ENCODE results near the gene KCNQ4. TPM values are rescaled to one million over a fixed set of nuclear protein-coding genes. Genes with fewer than 3 reads are reported as not detected.

The KCNQ4 gene
- total RNA-seq, 2 experiments from 2014 or later: 0.64 to 0.82 TPM

- Mint-ChIP-seq H3K9me3 (peaks cover 6% of the 10 kb centered on the region), H3K36me3 (no peaks in the 10 kb centered on the region), H3K4me3 (no peak overlapping the region), H3K27ac (peak overlapping the region; percentile 8), H3K4me1 (peaks cover 15% of the 10 kb centered on the region), H3K27me3 (no peaks in the 10 kb centered on the region)
- no peak for DNase-seq
Measured at GRCh38 chr1:40808002-40808401, 24.4 kb downstream of the KCNQ4 start.

- H3K4me1 Mint-ChIP-seq: peaks cover 15% of the 10 kb centered on the region
- no peak for DNase-seq
- H3K27me3 Mint-ChIP-seq: no peaks in the 10 kb centered on the region
- H3K36me3 Mint-ChIP-seq: no peaks in the 10 kb centered on the region
- H3K9me3 Mint-ChIP-seq: peaks cover 6% of the 10 kb centered on the region
- peak overlapping the region; percentile 8 for H3K27ac Mint-ChIP-seq
- no peak overlapping the region for H3K4me3 Mint-ChIP-seq
Measured at GRCh38 chr1:40808444-40808843, 24.9 kb downstream of the KCNQ4 start.

GRCh38 chr1:40808909-40809308 lies 25.3 kb downstream of the KCNQ4 start:
- Mint-ChIP-seq H3K36me3 (no peaks in the 10 kb centered on the region), H3K9me3 (peaks cover 6% of the 10 kb centered on the region), H3K4me3 (no peak overlapping the region), H3K27me3 (no peaks in the 10 kb centered on the region), H3K4me1 (peaks cover 15% of the 10 kb centered on the region), H3K27ac (no peak overlapping the region)
- no peak for DNase-seq

GRCh38 chr1:40810927-40811326 lies 27.3 kb downstream of the KCNQ4 start:
- peaks cover 6% of the 10 kb centered on the region for H3K9me3 Mint-ChIP-seq
- no peaks in the 10 kb centered on the region for H3K27me3 Mint-ChIP-seq
- no peak for DNase-seq
- H3K27ac Mint-ChIP-seq: no peak overlapping the region
- no peak overlapping the region for H3K4me3 Mint-ChIP-seq
- H3K4me1 Mint-ChIP-seq: peaks cover 15% of the 10 kb centered on the region
- H3K36me3 Mint-ChIP-seq: no peaks in the 10 kb centered on the region

GRCh38 chr1:40815420-40815819 lies 31.8 kb downstream of the KCNQ4 start:
- no peak for DNase-seq
- peaks cover 10% of the 10 kb centered on the region for H3K4me1 Mint-ChIP-seq
- peaks cover 3% of the 10 kb centered on the region for H3K27me3 Mint-ChIP-seq
- H3K36me3 Mint-ChIP-seq: no peaks in the 10 kb centered on the region
- H3K27ac Mint-ChIP-seq: no peak overlapping the region
- no peaks in the 10 kb centered on the region for H3K9me3 Mint-ChIP-seq
- H3K4me3 Mint-ChIP-seq: no peak overlapping the region

GRCh38 chr1:40817791-40818263 lies 34.2 kb downstream of the KCNQ4 start:
- H3K36me3 Mint-ChIP-seq: no peaks in the 10 kb centered on the region
- peaks cover 9% of the 10 kb centered on the region for H3K4me1 Mint-ChIP-seq
- peaks cover 3% of the 10 kb centered on the region for H3K27me3 Mint-ChIP-seq
- H3K4me3 Mint-ChIP-seq: peak overlapping the region; percentile 76
- no peak overlapping the region for H3K27ac Mint-ChIP-seq
- H3K9me3 Mint-ChIP-seq: no peaks in the 10 kb centered on the region
- DNase-seq: peak; percentile 33

GRCh38 chr1:40818264-40818961 lies 34.8 kb downstream of the KCNQ4 start:
- H3K4me1 Mint-ChIP-seq: peaks cover 9% of the 10 kb centered on the region
- peak overlapping the region; percentile 76 for H3K4me3 Mint-ChIP-seq

GRCh38 chr1:40819101-40819500 lies 35.5 kb downstream of the KCNQ4 start:
- Mint-ChIP-seq H3K27ac (no peak overlapping the region), H3K4me1 (peaks cover 9% of the 10 kb centered on the region), H3K9me3 (no peaks in the 10 kb centered on the region), H3K27me3 (peaks cover 3% of the 10 kb centered on the region), H3K36me3 (no peaks in the 10 kb centered on the region), H3K4me3 (peak overlapping the region; percentile 76)
- DNase-seq: no peak

More at GRCh38 chr1:40818264-40818961, 34.8 kb downstream of the KCNQ4 start:
- Mint-ChIP-seq H3K36me3 (no peaks in the 10 kb centered on the region), H3K9me3 (no peaks in the 10 kb centered on the region), H3K27me3 (peaks cover 3% of the 10 kb centered on the region), H3K27ac (peak overlapping the region; percentile 16)
- DNase-seq: peak; percentile 85

- Mint-ChIP-seq H3K4me3 (no peak overlapping the region), H3K9me3 (no peaks in the 10 kb centered on the region), H3K4me1 (peaks cover 16% of the 10 kb centered on the region), H3K27me3 (peaks cover 3% of the 10 kb centered on the region), H3K27ac (no peak overlapping the region), H3K36me3 (no peaks in the 10 kb centered on the region)
- DNase-seq: no peak
Measured at GRCh38 chr1:40820251-40820797, 36.7 kb downstream of the KCNQ4 start.

- H3K4me1 Mint-ChIP-seq: peaks cover 22% of the 10 kb centered on the region
- H3K4me3 Mint-ChIP-seq: no peak overlapping the region
- no peak overlapping the region for H3K27ac Mint-ChIP-seq
- H3K9me3 Mint-ChIP-seq: no peaks in the 10 kb centered on the region
- H3K36me3 Mint-ChIP-seq: no peaks in the 10 kb centered on the region
- H3K27me3 Mint-ChIP-seq: peaks cover 3% of the 10 kb centered on the region
- DNase-seq: no peak
Measured at GRCh38 chr1:40820911-40821693, 37.5 kb downstream of the KCNQ4 start.

GRCh38 chr1:40822890-40823289 lies 39.3 kb downstream of the KCNQ4 start:
- Mint-ChIP-seq H3K9me3 (no peaks in the 10 kb centered on the region), H3K4me3 (no peak overlapping the region), H3K27me3 (peaks cover 3% of the 10 kb centered on the region), H3K4me1 (peaks cover 26% of the 10 kb centered on the region), H3K27ac (no peak overlapping the region), H3K36me3 (no peaks in the 10 kb centered on the region)
- DNase-seq: no peak

GRCh38 chr1:40823345-40823744 lies 39.8 kb downstream of the KCNQ4 start:
- Mint-ChIP-seq H3K9me3 (no peaks in the 10 kb centered on the region), H3K36me3 (no peaks in the 10 kb centered on the region), H3K27ac (no peak overlapping the region), H3K4me1 (peaks cover 25% of the 10 kb centered on the region), H3K4me3 (no peak overlapping the region), H3K27me3 (peaks cover 3% of the 10 kb centered on the region)
- DNase-seq: no peak

GRCh38 chr1:40823983-40824382 lies 40.4 kb downstream of the KCNQ4 start:
- Mint-ChIP-seq H3K9me3 (no peaks in the 10 kb centered on the region), H3K27me3 (peaks cover 3% of the 10 kb centered on the region), H3K36me3 (no peaks in the 10 kb centered on the region), H3K4me3 (no peak overlapping the region), H3K4me1 (peaks cover 20% of the 10 kb centered on the region), H3K27ac (no peak overlapping the region)
- DNase-seq: no peak

GRCh38 chr1:40824591-40825434 lies 41.2 kb downstream of the KCNQ4 start:
- no peaks in the 10 kb centered on the region for H3K36me3 Mint-ChIP-seq
- no peaks in the 10 kb centered on the region for H3K27me3 Mint-ChIP-seq
- no peak for DNase-seq
- H3K4me1 Mint-ChIP-seq: peaks cover 17% of the 10 kb centered on the region
- H3K4me3 Mint-ChIP-seq: no peak overlapping the region
- no peaks in the 10 kb centered on the region for H3K9me3 Mint-ChIP-seq
- H3K27ac Mint-ChIP-seq: no peak overlapping the region

- DNase-seq: peak; percentile 19
- no peaks in the 10 kb centered on the region for H3K36me3 Mint-ChIP-seq
- peaks cover 17% of the 10 kb centered on the region for H3K4me1 Mint-ChIP-seq
- H3K9me3 Mint-ChIP-seq: no peaks in the 10 kb centered on the region
- no peaks in the 10 kb centered on the region for H3K27me3 Mint-ChIP-seq
- H3K4me3 Mint-ChIP-seq: no peak overlapping the region
- H3K27ac Mint-ChIP-seq: no peak overlapping the region
Measured at GRCh38 chr1:40825435-40825788, 41.8 kb downstream of the KCNQ4 start.

Data from activated naive CD8-positive, alpha-beta T cell treated with anti-CD3 and anti-CD28 coated beads for 36 hours (primary cell).